HG03460 (cell line): ENCODE data around the gene FTCDNL1.
A peak's percentile ranks its signal among the peaks of the same experiment; 100 is the strongest.

Source experiments
- ATAC-seq: cut with Tn5 transposase; IDR thresholded peaks from one replicate; pipeline ENCODE4 v1.9.1; 2021; ENCODE audit not compliant: unreplicated experiment

The FTCDNL1 gene

GRCh38 chr2:199850718-199851500 lies at the start of gene FTCDNL1:
Gene FTCDNL1 (minus strand): TSS chr2:199851192. CDS start chr2:199848962, 2,230 bp downstream.
- ATAC-seq: peak; percentile 93

GRCh38 chr2:199896617-199897016 lies 45.6 kb upstream of the FTCDNL1 start:
- no peak for ATAC-seq

- ATAC-seq: no peak
Observed at GRCh38 chr2:199895406-199895805, 44.4 kb upstream of the FTCDNL1 start.

- no peak for ATAC-seq
Observed at GRCh38 chr2:199883474-199884212, 32.7 kb upstream of the FTCDNL1 start.

- no peak for ATAC-seq
Observed at GRCh38 chr2:199882667-199883066, 31.7 kb upstream of the FTCDNL1 start.

- no peak for ATAC-seq
Observed at GRCh38 chr2:199875400-199875799, 24.4 kb upstream of the FTCDNL1 start.

- no peak for ATAC-seq
Observed at GRCh38 chr2:199874209-199874608, 23.2 kb upstream of the FTCDNL1 start.

- ATAC-seq: no peak
Observed at GRCh38 chr2:199870581-199870980, 19.6 kb upstream of the FTCDNL1 start.

GRCh38 chr2:199869653-199870052 lies 18.7 kb upstream of the FTCDNL1 start:
- no peak for ATAC-seq

GRCh38 chr2:199869227-199869541 lies 18.2 kb upstream of the FTCDNL1 start:
- ATAC-seq: no peak

- ATAC-seq: no peak
Observed at GRCh38 chr2:199868431-199869226, 17.6 kb upstream of the FTCDNL1 start.

- ATAC-seq: no peak
Observed at GRCh38 chr2:199865905-199866304, 14.9 kb upstream of the FTCDNL1 start.

- ATAC-seq: no peak
Observed at GRCh38 chr2:199862788-199863187, 11.8 kb upstream of the FTCDNL1 start.

GRCh38 chr2:199861132-199861774 lies 10.3 kb upstream of the FTCDNL1 start:
- no peak for ATAC-seq

GRCh38 chr2:199855812-199856211 lies 4.8 kb upstream of the FTCDNL1 start:
- no peak for ATAC-seq

GRCh38 chr2:199851883-199852282 lies 891 bp upstream of the FTCDNL1 start:
- ATAC-seq: no peak

- no peak for ATAC-seq
Observed at GRCh38 chr2:199851501-199851810, 464 bp upstream of the FTCDNL1 start.

GRCh38 chr2:199850218-199850717 lies 724 bp downstream of the FTCDNL1 start:
- ATAC-seq: no peak

- ATAC-seq: no peak
Observed at GRCh38 chr2:199848389-199849130, 2.4 kb downstream of the FTCDNL1 start.

GRCh38 chr2:199847181-199847864 lies 3.7 kb downstream of the FTCDNL1 start:
- no peak for ATAC-seq
